GM19025 (cell line): ENCODE data around the gene WDR93.
"Not testable (repeated sequence)": the region's sequence is repeated elsewhere in the genome, so short reads cannot be mapped to it uniquely, and the experiment has no call there.

ENCODE experiments used
- ATAC-seq: cut with Tn5 transposase; IDR thresholded peaks from one replicate; pipeline ENCODE4 v1.9.1; 2021; ENCODE audit warnings: mild to moderate bottlenecking, low read depth, moderate library complexity; ENCODE audit not compliant: unreplicated experiment

WDR93 gene

GRCh38 chr15:89765694-89766093 lies 75.1 kb downstream of the WDR93 start:
- ATAC-seq: no peak

- ATAC-seq: no peak
Measured at GRCh38 chr15:89766357-89767311, 76.0 kb downstream of the WDR93 start.

GRCh38 chr15:89767411-89767915 lies 76.9 kb downstream of the WDR93 start:
- ATAC-seq: no peak

- ATAC-seq: no peak
Measured at GRCh38 chr15:89768071-89768500, 77.5 kb downstream of the WDR93 start.

GRCh38 chr15:89769366-89769765 lies 78.8 kb downstream of the WDR93 start:
- ATAC-seq: no peak

GRCh38 chr15:89770041-89770440 lies 79.4 kb downstream of the WDR93 start:
- ATAC-seq: no peak

GRCh38 chr15:89772932-89773583 lies 82.4 kb downstream of the WDR93 start:
- no peak for ATAC-seq

- no peak for ATAC-seq
Measured at GRCh38 chr15:89774492-89774891, 83.9 kb downstream of the WDR93 start.

GRCh38 chr15:89775815-89776214 lies 85.2 kb downstream of the WDR93 start:
- no peak for ATAC-seq

- ATAC-seq: peak; percentile 45
Measured at GRCh38 chr15:89776274-89777072, 85.9 kb downstream of the WDR93 start, which contains the start of gene MESP2. TSS of gene MESP2 (plus strand) at chr15:89776332. CDS start at chr15:89776358, 26 bp downstream.

GRCh38 chr15:89777073-89777751 lies 86.6 kb downstream of the WDR93 start:
- no peak for ATAC-seq

GRCh38 chr15:89777782-89778380 lies 87.3 kb downstream of the WDR93 start:
- ATAC-seq: no peak

- ATAC-seq: no peak
Measured at GRCh38 chr15:89778861-89779260, 88.2 kb downstream of the WDR93 start.

GRCh38 chr15:89780601-89781000 lies 90.0 kb downstream of the WDR93 start:
- no peak for ATAC-seq

- ATAC-seq: peak; percentile 47
Measured at GRCh38 chr15:89781055-89781454, 90.4 kb downstream of the WDR93 start.

- no peak for ATAC-seq
Measured at GRCh38 chr15:89781891-89782618, 91.4 kb downstream of the WDR93 start.

- not testable (repeated sequence) for ATAC-seq
Measured at GRCh38 chr15:89782619-89782950, 92.0 kb downstream of the WDR93 start.

- no peak for ATAC-seq
Measured at GRCh38 chr15:89783111-89783860, 92.7 kb downstream of the WDR93 start.
